SJCRH30 (cell line): ENCODE results near the gene CAMTA1. TPM values are rescaled to one million over a fixed set of nuclear protein-coding genes. Genes with fewer than 3 reads are reported as not detected.

Source experiments
- DNase-seq, 2 experiments: peaks; one replicate each; pipeline ENCODE4 v3.0.0-alpha.2; 2015 to 2020
- H3K27ac ChIP-seq: fragments of 250-450 bp; sonication (Bioruptor Pico); 2 replicates; pipeline ENCODE4 v1.5.1; 2020; ENCODE audit warnings: mild to moderate bottlenecking, moderate library complexity
- H3K27me3 ChIP-seq: fragments of 250-450 bp; sonication (Bioruptor Pico); 2 replicates; pipeline ENCODE4 v1.5.1; 2020; ENCODE audit warnings: mild to moderate bottlenecking, moderate library complexity
- H3K36me3 ChIP-seq: fragments of 250-450 bp; sonication (Bioruptor Pico); 2 replicates; pipeline ENCODE4 v1.5.1; 2020; ENCODE audit warnings: mild to moderate bottlenecking, moderate library complexity
- H3K4me1 ChIP-seq: fragments of 250-450 bp; sonication (Bioruptor Pico); 2 replicates; pipeline ENCODE4 v1.5.1; 2020; ENCODE audit warnings: mild to moderate bottlenecking, moderate library complexity
- H3K4me3 ChIP-seq: fragments of 250-450 bp; sonication (Bioruptor Pico); 2 replicates; pipeline ENCODE4 v1.5.1; 2020; ENCODE audit warnings: mild to moderate bottlenecking, moderate library complexity
- H3K9me3 ChIP-seq: fragments of 250-450 bp; sonication (Bioruptor Pico); replicated peaks from 2 replicates; pipeline ENCODE4 v1.5.1; 2020; ENCODE audit warnings: mild to moderate bottlenecking, moderate library complexity
- total RNA-seq: library from RNA; depleted of rRNA; stranded (reverse); fragments of >200 nt; shearing (Covaris generic); gene quantifications from 2 replicates; pipeline ENCODE4 v1.2.3, GENCODE V29; 2014

Gene CAMTA1
- total RNA-seq, 1 experiment from 2014 or later, result 153 TPM

GRCh38 chr1:7488475-7488842, 703.2 kb downstream of the CAMTA1 start:
- Histone ChIP-seq H3K27me3 (peaks cover 20% of the 10 kb centered on the region), H3K36me3 (no peaks in the 10 kb centered on the region), H3K9me3 (no peaks in the 10 kb centered on the region; the same call in 1 of the 2 replicates), H3K27ac (no peak overlapping the region), H3K4me3 (no peak overlapping the region), H3K4me1 (no peaks in the 10 kb centered on the region)
- DNase-seq, result no peak

GRCh38 chr1:7489586-7489985, 704.3 kb downstream of the CAMTA1 start:
- Histone ChIP-seq H3K27me3 (peaks cover 11% of the 10 kb centered on the region), H3K9me3 (no peaks in the 10 kb centered on the region; the same call in 1 of the 2 replicates), H3K36me3 (no peaks in the 10 kb centered on the region), H3K4me3 (no peak overlapping the region), H3K27ac (no peak overlapping the region), H3K4me1 (no peaks in the 10 kb centered on the region)
- no peak for DNase-seq

- Histone ChIP-seq H3K27ac (no peak overlapping the region), H3K4me1 (no peaks in the 10 kb centered on the region), H3K27me3 (peaks cover 12% of the 10 kb centered on the region), H3K4me3 (no peak overlapping the region), H3K9me3 (no peaks in the 10 kb centered on the region; the same call in 1 of the 2 replicates), H3K36me3 (no peaks in the 10 kb centered on the region)
- DNase-seq, result no peak
Measured at GRCh38 chr1:7490576-7490975, 705.3 kb downstream of the CAMTA1 start.

- Histone ChIP-seq H3K4me3 (no peak overlapping the region), H3K27me3 (peaks cover 18% of the 10 kb centered on the region), H3K9me3 (no peaks in the 10 kb centered on the region; the same call in 1 of the 2 replicates), H3K27ac (no peak overlapping the region), H3K36me3 (no peaks in the 10 kb centered on the region), H3K4me1 (no peaks in the 10 kb centered on the region)
- DNase-seq, result no peak
Measured at GRCh38 chr1:7491109-7491817, 706.0 kb downstream of the CAMTA1 start.

- DNase-seq, result no peak
- Histone ChIP-seq H3K4me3 (no peak overlapping the region), H3K4me1 (no peaks in the 10 kb centered on the region), H3K9me3 (no peaks in the 10 kb centered on the region), H3K27ac (no peak overlapping the region), H3K27me3 (peaks cover 18% of the 10 kb centered on the region), H3K36me3 (no peaks in the 10 kb centered on the region)
Measured at GRCh38 chr1:7491818-7492173, 706.5 kb downstream of the CAMTA1 start.

- H3K4me1 ChIP-seq, result no peaks in the 10 kb centered on the region
- no peak overlapping the region for H3K4me3 ChIP-seq
- DNase-seq, result peak; percentile 31 to 54
- no peak overlapping the region for H3K27ac ChIP-seq
- no peaks in the 10 kb centered on the region for H3K36me3 ChIP-seq
- peaks cover 18% of the 10 kb centered on the region for H3K27me3 ChIP-seq
- H3K9me3 ChIP-seq, result no peaks in the 10 kb centered on the region; the same call in 1 of the 2 replicates
Measured at GRCh38 chr1:7493711-7494454, 708.6 kb downstream of the CAMTA1 start.

- H3K4me1 ChIP-seq, result no peaks in the 10 kb centered on the region
- H3K4me3 ChIP-seq, result no peak overlapping the region
- no peaks in the 10 kb centered on the region; the same call in 1 of the 2 replicates for H3K9me3 ChIP-seq
- no peaks in the 10 kb centered on the region for H3K36me3 ChIP-seq
- no peak overlapping the region for H3K27ac ChIP-seq
- DNase-seq, result peak in 1 of 2 experiments; percentile 23
- peaks cover 11% of the 10 kb centered on the region; the same call in 1 of the 2 replicates for H3K27me3 ChIP-seq
Measured at GRCh38 chr1:7495962-7496361, 710.7 kb downstream of the CAMTA1 start.

GRCh38 chr1:7497107-7497637, 711.9 kb downstream of the CAMTA1 start:
- no peak for DNase-seq
- Histone ChIP-seq H3K9me3 (no peaks in the 10 kb centered on the region; the same call in 1 of the 2 replicates), H3K4me3 (no peak overlapping the region), H3K27ac (no peak overlapping the region), H3K36me3 (no peaks in the 10 kb centered on the region), H3K4me1 (no peaks in the 10 kb centered on the region), H3K27me3 (peaks cover 7% of the 10 kb centered on the region; the same call in 1 of the 2 replicates)

GRCh38 chr1:7500381-7501083, 715.3 kb downstream of the CAMTA1 start:
- Histone ChIP-seq H3K9me3 (no peaks in the 10 kb centered on the region; the same call in 1 of the 2 replicates), H3K4me3 (no peak overlapping the region), H3K27ac (no peak overlapping the region), H3K4me1 (no peaks in the 10 kb centered on the region), H3K27me3 (peaks cover 12% of the 10 kb centered on the region; the same call in 1 of the 2 replicates), H3K36me3 (no peaks in the 10 kb centered on the region)
- DNase-seq, result no peak

GRCh38 chr1:7501084-7501491, 715.8 kb downstream of the CAMTA1 start:
- Histone ChIP-seq H3K4me3 (no peak overlapping the region), H3K4me1 (no peaks in the 10 kb centered on the region), H3K9me3 (no peaks in the 10 kb centered on the region; the same call in 1 of the 2 replicates), H3K27me3 (peaks cover 7% of the 10 kb centered on the region; the same call in 1 of the 2 replicates), H3K27ac (no peak overlapping the region), H3K36me3 (no peaks in the 10 kb centered on the region)
- peak in 1 of 2 experiments; percentile 52 for DNase-seq

GRCh38 chr1:7501723-7502603, 716.7 kb downstream of the CAMTA1 start:
- H3K4me1 ChIP-seq, result no peaks in the 10 kb centered on the region
- H3K36me3 ChIP-seq, result no peaks in the 10 kb centered on the region
- DNase-seq, result no peak
- H3K27me3 ChIP-seq, result peaks cover 6% of the 10 kb centered on the region; the same call in 1 of the 2 replicates
- no peak overlapping the region for H3K4me3 ChIP-seq
- H3K9me3 ChIP-seq, result peaks cover 5% of the 10 kb centered on the region; the same call in 1 of the 2 replicates
- H3K27ac ChIP-seq, result no peak overlapping the region

- no peak for DNase-seq
- Histone ChIP-seq H3K27me3 (peaks cover 6% of the 10 kb centered on the region; the same call in 1 of the 2 replicates), H3K27ac (no peak overlapping the region), H3K9me3 (peaks cover 5% of the 10 kb centered on the region; the same call in 1 of the 2 replicates), H3K4me1 (no peaks in the 10 kb centered on the region), H3K4me3 (no peak overlapping the region), H3K36me3 (no peaks in the 10 kb centered on the region)
Measured at GRCh38 chr1:7503691-7504437, 718.6 kb downstream of the CAMTA1 start.

- H3K4me1 ChIP-seq, result no peaks in the 10 kb centered on the region
- peaks cover 6% of the 10 kb centered on the region; the same call in 1 of the 2 replicates for H3K27me3 ChIP-seq
- peaks cover 5% of the 10 kb centered on the region; the same call in 1 of the 2 replicates for H3K9me3 ChIP-seq
- no peak overlapping the region for H3K27ac ChIP-seq
- no peak for DNase-seq
- H3K4me3 ChIP-seq, result no peak overlapping the region
- H3K36me3 ChIP-seq, result no peaks in the 10 kb centered on the region
Measured at GRCh38 chr1:7504438-7504720, 719.1 kb downstream of the CAMTA1 start.
